Mesenchymal stem cell (in vitro differentiated cells and primary cell): Measurements from ENCODE around the gene FHOD3.
A peak's percentile ranks its signal among the peaks of the same experiment; 100 is the strongest.

Experiments used
- DNase-seq: peaks from one replicate; pipeline ENCODE4 v3.0.0-alpha.2; 2013
- H2AFZ ChIP-seq: one replicate; pipeline ENCODE4 v1.6.1; 2013; ENCODE audit warnings: low read depth, mild to moderate bottlenecking, control low read depth, inconsistent platforms, low read length, moderate library complexity
- H2AK5ac ChIP-seq: 2 replicates; pipeline ENCODE4 v1.6.1; 2013; ENCODE audit warnings: low read length, moderate library complexity, mild to moderate bottlenecking, inconsistent platforms; ENCODE audit not compliant: severe bottlenecking
- H2BK120ac ChIP-seq: one replicate; pipeline ENCODE4 v1.6.1; 2013; ENCODE audit warnings: low read depth, mild to moderate bottlenecking, inconsistent platforms, low read length, moderate library complexity
- H2BK12ac ChIP-seq, 2 experiments: one replicate each; pipeline ENCODE4 v1.6.1; 2013; ENCODE audit warnings: inconsistent platforms in 2 of 2, low read length in 2 of 2, mild to moderate bottlenecking in 2 of 2, moderate library complexity in 2 of 2, control low read depth in 1 of 2
- H2BK15ac ChIP-seq: one replicate; pipeline ENCODE4 v1.6.1; 2013; ENCODE audit warnings: mild to moderate bottlenecking, low read depth, inconsistent platforms; ENCODE audit not compliant: poor library complexity, severe bottlenecking
- H2BK5ac ChIP-seq: 2 replicates; pipeline ENCODE4 v1.6.1; 2013; ENCODE audit warnings: low read depth, mild to moderate bottlenecking, low read length, control low read depth, inconsistent platforms; ENCODE audit not compliant: poor library complexity, severe bottlenecking
- H3K14ac ChIP-seq, 2 experiments: one replicate each; pipeline ENCODE4 v1.6.1; 2013; ENCODE audit warnings: inconsistent platforms in 2 of 2, low read length in 2 of 2, control low read depth in 1 of 2, mild to moderate bottlenecking in 1 of 2, moderate library complexity in 1 of 2
- H3K18ac ChIP-seq, 2 experiments: one replicate each; pipeline ENCODE4 v1.6.1; 2013; ENCODE audit warnings: inconsistent platforms in 2 of 2, low read length in 2 of 2, control low read depth in 1 of 2, low read depth in 1 of 2, mild to moderate bottlenecking in 1 of 2
- H3K23ac ChIP-seq, 2 experiments: one replicate each; pipeline ENCODE4 v1.6.1; 2013; ENCODE audit warnings: inconsistent platforms in 2 of 2, low read length in 2 of 2, mild to moderate bottlenecking in 2 of 2, moderate library complexity in 2 of 2, control low read depth in 1 of 2
- H3K27ac ChIP-seq: 2 replicates; pipeline ENCODE4 v1.5.1; 2013; ENCODE audit warnings: mild to moderate bottlenecking, moderate library complexity, low read length, control low read depth, inconsistent platforms; ENCODE audit not compliant: poor library complexity, severe bottlenecking
- H3K27me3 ChIP-seq, 2 experiments: 2 replicates each; pipeline versions ENCODE4 v1.6.1 to v1.7.0; 2013; ENCODE audit warnings: low read length in 2 of 2, mild to moderate bottlenecking in 2 of 2, moderate library complexity in 2 of 2, control low read depth in 1 of 2, inconsistent platforms in 1 of 2; ENCODE audit not compliant: control insufficient read depth in 1 of 2, insufficient read depth in 1 of 2
- H3K36me3 ChIP-seq, 2 experiments: 2 replicates each; pipeline versions ENCODE4 v1.6.1 to v1.7.0; 2013; ENCODE audit warnings: low read length in 2 of 2, control low read depth in 1 of 2, inconsistent platforms in 1 of 2, low read depth in 1 of 2, mild to moderate bottlenecking in 1 of 2; ENCODE audit not compliant: insufficient read depth in 2 of 2, control insufficient read depth in 1 of 2
- H3K4ac ChIP-seq, 2 experiments: one replicate each; pipeline ENCODE4 v1.6.1; 2013; ENCODE audit warnings: inconsistent platforms in 2 of 2, low read length in 2 of 2, mild to moderate bottlenecking in 2 of 2, moderate library complexity in 2 of 2, control low read depth in 1 of 2, low read depth in 1 of 2
- H3K4me1 ChIP-seq: 2 replicates; pipeline ENCODE4 v1.6.1; 2013; ENCODE audit warnings: low read depth, low read length, control low read depth; ENCODE audit not compliant: control insufficient read depth, insufficient read depth
- H3K4me2 ChIP-seq: 2 replicates; pipeline ENCODE4 v1.6.1; 2013; ENCODE audit warnings: low read length, mild to moderate bottlenecking, inconsistent platforms; ENCODE audit not compliant: poor library complexity, severe bottlenecking
- H3K4me3 ChIP-seq, 2 experiments: 2 replicates each; pipeline versions ENCODE4 v1.5.1 to v1.7.0; 2013; ENCODE audit warnings: low read length in 2 of 2, mild to moderate bottlenecking in 2 of 2, control low read depth in 1 of 2, low read depth in 1 of 2; ENCODE audit not compliant: insufficient read depth in 1 of 2
- H3K79me1 ChIP-seq: replicated peaks from 2 replicates; pipeline ENCODE4 v1.6.1; 2013; ENCODE audit warnings: mild to moderate bottlenecking, control low read depth, low read length, inconsistent platforms; ENCODE audit not compliant: poor library complexity, severe bottlenecking
- H3K9ac ChIP-seq: 2 replicates; pipeline ENCODE4 v1.7.0; 2013; ENCODE audit warnings: mild to moderate bottlenecking, low read length, moderate library complexity
- H3K9me3 ChIP-seq: 2 replicates; pipeline ENCODE4 v1.7.0; 2013; ENCODE audit warnings: mild to moderate bottlenecking, low read length; ENCODE audit not compliant: control insufficient read depth
- H4K8ac ChIP-seq: one replicate; pipeline ENCODE4 v1.6.1; 2013; ENCODE audit warnings: inconsistent platforms, mild to moderate bottlenecking, low read length, moderate library complexity
- H4K91ac ChIP-seq: one replicate; pipeline ENCODE4 v1.6.1; 2013; ENCODE audit warnings: mild to moderate bottlenecking, low read length, inconsistent platforms
- WGBS: methylation state at CpG from one replicate; pipeline ENCODE4 v1.1.7; 2013; ENCODE audit warnings: mixed read lengths; 5-methylcytosine and 5-hydroxymethylcytosine counted together

Gene FHOD3

GRCh38 chr18:36382854-36383253 lies 85.3 kb downstream of the FHOD3 start:
- Histone ChIP-seq H4K91ac (peak overlapping the region; percentile 32), H2BK15ac (no peak overlapping the region), H3K4me2 (no peak overlapping the region), H3K79me1 (peaks cover 34% of the 10 kb centered on the region), H3K9me3 (no peaks in the 10 kb centered on the region), H2BK12ac (no peak overlapping the region), H3K27ac (no peak overlapping the region), H3K18ac (no peak overlapping the region), H3K27me3 (no peaks in the 10 kb centered on the region), H3K4ac (no peak overlapping the region), H2BK120ac (no peak overlapping the region), H2BK5ac (no peak overlapping the region), H3K9ac (no peak overlapping the region), H2AFZ (no peak overlapping the region), H2AK5ac (no peak overlapping the region), H3K23ac (no peak overlapping the region), H3K4me1 (peaks cover 22% of the 10 kb centered on the region), H3K4me3 (no peak overlapping the region), H3K14ac (no peak overlapping the region), H4K8ac (no peak overlapping the region), H3K36me3 (peaks cover 0 to 6% of the 10 kb centered on the region in 2 experiments)
- no peak for DNase-seq
- 80% methylated on average over 5 of the region's 5 CpGs for WGBS

- H2BK120ac ChIP-seq: no peak overlapping the region
- peaks cover 0 to 4% of the 10 kb centered on the region in 2 experiments for H3K36me3 ChIP-seq
- no peak overlapping the region for H2BK12ac ChIP-seq
- no peak overlapping the region for H3K23ac ChIP-seq
- no peak overlapping the region for H2AK5ac ChIP-seq
- H2BK5ac ChIP-seq: no peak overlapping the region
- H3K4ac ChIP-seq: no peak overlapping the region
- H2AFZ ChIP-seq: no peak overlapping the region
- DNase-seq: no peak
- H4K8ac ChIP-seq: no peak overlapping the region
- peaks cover 50% of the 10 kb centered on the region for H3K79me1 ChIP-seq
- no peak overlapping the region for H2BK15ac ChIP-seq
- no peak overlapping the region for H3K27ac ChIP-seq
- 82% methylated on average over 9 of the region's 10 CpGs for WGBS
- no peak overlapping the region for H3K9ac ChIP-seq
- H3K4me3 ChIP-seq: no peak overlapping the region
- H3K27me3 ChIP-seq: no peaks in the 10 kb centered on the region
- no peak overlapping the region for H4K91ac ChIP-seq
- no peaks in the 10 kb centered on the region for H3K9me3 ChIP-seq
- no peak overlapping the region for H3K4me2 ChIP-seq
- peaks cover 19% of the 10 kb centered on the region for H3K4me1 ChIP-seq
- H3K14ac ChIP-seq: no peak overlapping the region
- H3K18ac ChIP-seq: no peak overlapping the region
Measured at GRCh38 chr18:36386150-36386920, 88.8 kb downstream of the FHOD3 start.

- Histone ChIP-seq H4K8ac (no peak overlapping the region), H2BK5ac (no peak overlapping the region), H2AK5ac (no peak overlapping the region), H3K14ac (no peak overlapping the region), H3K9me3 (no peaks in the 10 kb centered on the region), H2BK15ac (no peak overlapping the region), H3K18ac (no peak overlapping the region), H3K4ac (no peak overlapping the region), H3K27me3 (no peaks in the 10 kb centered on the region), H3K4me1 (peaks cover 22% of the 10 kb centered on the region), H3K9ac (no peak overlapping the region), H3K36me3 (no peaks in the 10 kb centered on the region), H2AFZ (no peak overlapping the region), H3K27ac (no peak overlapping the region), H4K91ac (no peak overlapping the region), H3K79me1 (peaks cover 49% of the 10 kb centered on the region), H2BK120ac (no peak overlapping the region), H2BK12ac (no peak overlapping the region), H3K23ac (no peak overlapping the region), H3K4me3 (no peak overlapping the region), H3K4me2 (no peak overlapping the region)
- WGBS: 87% methylated on average over 2 of the region's 3 CpGs
- no peak for DNase-seq
Measured at GRCh38 chr18:36387310-36387709, 89.8 kb downstream of the FHOD3 start.

- Histone ChIP-seq H3K14ac (no peak overlapping the region), H2BK12ac (no peak overlapping the region), H3K27ac (no peak overlapping the region), H2BK120ac (no peak overlapping the region), H3K4me1 (peaks cover 17% of the 10 kb centered on the region), H3K4ac (no peak overlapping the region), H4K91ac (no peak overlapping the region), H2AFZ (no peak overlapping the region), H3K9ac (no peak overlapping the region), H2AK5ac (no peak overlapping the region), H3K23ac (no peak overlapping the region), H3K4me2 (no peak overlapping the region), H4K8ac (no peak overlapping the region), H3K79me1 (peaks cover 47% of the 10 kb centered on the region), H3K9me3 (no peaks in the 10 kb centered on the region), H3K27me3 (no peaks in the 10 kb centered on the region), H3K4me3 (no peak overlapping the region), H2BK5ac (no peak overlapping the region), H3K36me3 (no peaks in the 10 kb centered on the region), H2BK15ac (no peak overlapping the region), H3K18ac (no peak overlapping the region)
- no peak for DNase-seq
- WGBS: 76% methylated on average over 3 of the region's 4 CpGs
Measured at GRCh38 chr18:36388310-36388709, 90.8 kb downstream of the FHOD3 start.
